HL-60 (cell line): ENCODE results near the gene EPB42.

Source experiments
- GABPA ChIP-seq: IDR thresholded peaks from 2 replicates; pipeline ENCODE4 v1.6.1; 2012; ENCODE audit warnings: low read depth
- POLR2AphosphoS5 ChIP-seq: IDR thresholded peaks from 2 replicates; pipeline ENCODE4 v1.6.1; 2012; ENCODE audit warnings: low read depth
- REST ChIP-seq: IDR thresholded peaks from 2 replicates; pipeline ENCODE4 v1.6.1; 2012; ENCODE audit warnings: low read depth; ENCODE audit not compliant: insufficient replicate concordance
- TF ChIP-seq, protein P1 (sequence below): IDR thresholded peaks from one replicate; pipeline ENCODE4 v1.5.1; 2011; ENCODE audit warnings: low read length, control low read depth, inconsistent platforms; ENCODE audit not compliant: insufficient read depth

- TF ChIP-seq, protein P1, sequence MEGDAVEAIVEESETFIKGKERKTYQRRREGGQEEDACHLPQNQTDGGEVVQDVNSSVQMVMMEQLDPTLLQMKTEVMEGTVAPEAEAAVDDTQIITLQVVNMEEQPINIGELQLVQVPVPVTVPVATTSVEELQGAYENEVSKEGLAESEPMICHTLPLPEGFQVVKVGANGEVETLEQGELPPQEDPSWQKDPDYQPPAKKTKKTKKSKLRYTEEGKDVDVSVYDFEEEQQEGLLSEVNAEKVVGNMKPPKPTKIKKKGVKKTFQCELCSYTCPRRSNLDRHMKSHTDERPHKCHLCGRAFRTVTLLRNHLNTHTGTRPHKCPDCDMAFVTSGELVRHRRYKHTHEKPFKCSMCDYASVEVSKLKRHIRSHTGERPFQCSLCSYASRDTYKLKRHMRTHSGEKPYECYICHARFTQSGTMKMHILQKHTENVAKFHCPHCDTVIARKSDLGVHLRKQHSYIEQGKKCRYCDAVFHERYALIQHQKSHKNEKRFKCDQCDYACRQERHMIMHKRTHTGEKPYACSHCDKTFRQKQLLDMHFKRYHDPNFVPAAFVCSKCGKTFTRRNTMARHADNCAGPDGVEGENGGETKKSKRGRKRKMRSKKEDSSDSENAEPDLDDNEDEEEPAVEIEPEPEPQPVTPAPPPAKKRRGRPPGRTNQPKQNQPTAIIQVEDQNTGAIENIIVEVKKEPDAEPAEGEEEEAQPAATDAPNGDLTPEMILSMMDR: no peak
- no peak for TF ChIP-seq POLR2AphosphoS5
- TF ChIP-seq REST: no peak
- TF ChIP-seq GABPA: no peak
Measured at GRCh38 chr15:43213466-43213865, 7.4 kb downstream of the EPB42 start.
